B cell (primary cell): ENCODE data around the gene THEMIS2. TPM values are rescaled to one million over a fixed set of nuclear protein-coding genes. Genes with fewer than 3 reads are reported as not detected.

Experiments used
- ATAC-seq: fragments of 200-7000 bp; cut with Tn5 transposase; one replicate; pipeline ENCODE4 v1.10.0; 2021; ENCODE audit warnings: low read depth, mild to moderate bottlenecking, moderate number of reproducible peaks, moderate library complexity
- CTCF ChIA-PET: fragments of 350-600 bp; sonication (Branson Sonifier 250); formaldehyde crosslinking; loops from one replicate; lab custom pipeline; 2021; ENCODE audit warnings: antibody characterized with exemption, inconsistent platforms; lab: Charles Lee
- POLR2A ChIA-PET: fragments of 350-600 bp; sonication (Branson Sonifier 250); formaldehyde crosslinking; loops from one replicate; lab custom pipeline; 2021; ENCODE audit warnings: antibody characterized with exemption; lab: Charles Lee
- DNase-seq: peaks from one replicate; pipeline ENCODE4 v3.0.0; 2013
- H2AFZ ChIP-seq: 2 replicates; pipeline ENCODE4 v1.6.1; 2012; ENCODE audit warnings: mild to moderate bottlenecking, low read depth, low read length; ENCODE audit not compliant: insufficient read depth, poor library complexity, severe bottlenecking
- H3K27ac ChIP-seq, 2 donors: 1 replicate in 1 of 2; 2 replicates in 1 of 2; pipeline ENCODE4 v1.5.1; 2012 to 2013; ENCODE audit warnings: low read length in 2 of 2, mild to moderate bottlenecking in 2 of 2, moderate library complexity in 1 of 2
- H3K27me3 ChIP-seq, 4 experiments: fragments of 200-600 bp in 1 of 4; sonication (generic) in 1 of 4; replicated peaks in 1 of 4; 1 replicate in 2 of 4; 2 replicates in 2 of 4; pipeline versions ENCODE4 v1.6.1 to v1.7.0; 2013 to 2016; ENCODE audit warnings: low read length in 3 of 4, mild to moderate bottlenecking in 2 of 4, mixed read lengths in 1 of 4, moderate library complexity in 1 of 4; ENCODE audit not compliant: insufficient read depth in 4 of 4, control insufficient read depth in 3 of 4; ENCODE audit errors: control extremely low read depth in 1 of 4
- H3K36me3 ChIP-seq, 2 experiments: replicated peaks in 1 of 2; 1 replicate in 1 of 2; 2 replicates in 1 of 2; pipeline versions ENCODE4 v1.6.1 to v1.7.1; 2013; ENCODE audit warnings: low read length in 1 of 2; ENCODE audit not compliant: insufficient read depth in 2 of 2, control insufficient read depth in 1 of 2; ENCODE audit errors: control extremely low read depth in 1 of 2, extremely low read depth in 1 of 2
- H3K4me1 ChIP-seq, 2 donors: fragments of 200-600 bp in 1 of 2; sonication (generic) in 1 of 2; 1 replicate in 1 of 2; 2 replicates in 1 of 2; pipeline versions ENCODE4 v1.5.1 to v1.6.1; 2013 to 2017; ENCODE audit warnings: low read length in 2 of 2; ENCODE audit not compliant: control insufficient read depth in 2 of 2, insufficient read depth in 2 of 2
- H3K4me2 ChIP-seq: replicated peaks from 2 replicates; pipeline ENCODE3; 2012; ENCODE audit warnings: mild to moderate bottlenecking, low read depth, low read length; ENCODE audit not compliant: poor library complexity, severe bottlenecking
- H3K4me3 ChIP-seq, 5 experiments: fragments of 200-600 bp in 1 of 5; sonication (generic) in 1 of 5; 1 replicate in 3 of 5; 2 replicates in 2 of 5; pipeline versions ENCODE4 v1.5.1 to v1.7.0; 2011 to 2016; ENCODE audit warnings: low read length in 4 of 5, mild to moderate bottlenecking in 4 of 5, low read depth in 2 of 5, control low read depth in 1 of 5, moderate library complexity in 1 of 5; ENCODE audit not compliant: insufficient read depth in 1 of 5; ENCODE audit errors: control extremely low read depth in 1 of 5, extremely low read depth in 1 of 5
- H3K79me2 ChIP-seq: fragments of 200-600 bp; sonication (generic); one replicate; pipeline ENCODE4 v1.6.0; 2016; ENCODE audit warnings: low read length; ENCODE audit not compliant: control insufficient read depth, insufficient read depth
- H3K9ac ChIP-seq: fragments of 200-600 bp; sonication (generic); 2 replicates; pipeline ENCODE4 v1.6.1; 2017; ENCODE audit warnings: mild to moderate bottlenecking, low read length, moderate library complexity
- H3K9me3 ChIP-seq, 3 donors: one replicate each; pipeline versions ENCODE4 v1.6.1 to v1.7.1; 2013; ENCODE audit warnings: low read length in 2 of 3; ENCODE audit not compliant: control insufficient read depth in 2 of 3, insufficient read depth in 1 of 3; ENCODE audit errors: control extremely low read depth in 1 of 3
- H4K20me1 ChIP-seq: 2 replicates; pipeline ENCODE4 v1.6.0; 2012; ENCODE audit warnings: mild to moderate bottlenecking, low read length; ENCODE audit not compliant: insufficient read depth, control insufficient read depth, poor library complexity, severe bottlenecking
- H3K27ac Mint-ChIP-seq: one replicate; pipeline ENCODE4 v1.8.0; 2021; ENCODE audit warnings: mixed read lengths
- H3K27me3 Mint-ChIP-seq: one replicate; pipeline ENCODE4 v1.8.0; 2021; ENCODE audit warnings: mixed read lengths
- H3K4me1 Mint-ChIP-seq: one replicate; pipeline ENCODE4 v1.8.0; 2021; ENCODE audit warnings: mixed read lengths
- H3K4me3 Mint-ChIP-seq: one replicate; pipeline ENCODE4 v1.8.0; 2021; ENCODE audit warnings: mixed read lengths
- H3K9me3 Mint-ChIP-seq: one replicate; pipeline ENCODE4 v1.8.0; 2022; ENCODE audit warnings: mixed read lengths; ENCODE audit not compliant: insufficient read depth
- CTCF ChIP-seq: fragments of 200-600 bp; IDR thresholded peaks from one replicate; pipeline ENCODE4 v1.8.0; 2022; ENCODE audit warnings: antibody characterized with exemption, mild to moderate bottlenecking
- EZH2 ChIP-seq: IDR thresholded peaks from 2 replicates; pipeline ENCODE4 v1.6.1; 2012; ENCODE audit warnings: borderline replicate concordance, low read depth, mild to moderate bottlenecking, moderate library complexity, low read length; ENCODE audit not compliant: insufficient read depth, poor library complexity, severe bottlenecking
- WGBS: methylation state at CpG from one replicate; pipeline ENCODE4 v1.1.5; 2013; ENCODE audit warnings: missing lambda C conversion rate; ENCODE audit not compliant: insufficient coverage; 5-methylcytosine and 5-hydroxymethylcytosine counted together
- intact Hi-C: fragments of 100-400 bp; cut with micrococcal nuclease; formaldehyde crosslinking; loops from one replicate; pipeline ENCODE4 v1.10.0; 2022
- polyA plus RNA-seq: library from polyadenylated mRNA; depleted of rRNA; stranded (reverse); fragments of >200 nt; gene quantifications from 2 replicates; pipeline ENCODE4 v1.2.3, GENCODE V29; 2012
- total RNA-seq, 2 donors: library from RNA; stranded (reverse); fragments of 120-200 nt in 1 of 2; gene quantifications; 1 replicate in 1 of 2; 2 replicates in 1 of 2; pipeline versions ENCODE4 v1.2.3 to v1.2.4, GENCODE V29; 2013 to 2022

The THEMIS2 gene
- total and polyA plus RNA-seq, 2 donors (not counting 1 experiment from before 2014, with no cell fraction given), result 72.0 to 230 TPM

GRCh38 chr1:27833470-27833869 is 38.9 kb upstream of the THEMIS2 start:
- 100% methylated on average over 1 of the region's 3 CpGs for WGBS
- peaks cover 84% of the 10 kb centered on the region for H3K79me2 ChIP-seq
- no peaks in the 10 kb centered on the region for H3K27me3 ChIP-seq
- peaks cover 23% of the 10 kb centered on the region for H3K4me1 Mint-ChIP-seq
- CTCF ChIA-PET, result interaction anchor here (1.4 kb wide), 1 partner anchor 171 kb away, joined by 3 read pairs; no protein-coding TSS in a partner anchor
- no peak overlapping the region for H3K4me2 ChIP-seq
- peaks cover 0 to 29% of the 10 kb centered on the region in 2 experiments for H3K36me3 ChIP-seq
- no peak overlapping the region for H3K4me3 ChIP-seq
- H3K9ac ChIP-seq, result no peak overlapping the region
- H3K4me1 ChIP-seq, result peaks cover 12 to 17% of the 10 kb centered on the region in 2 donors
- intact Hi-C loops, result loop anchor here (10.0 kb wide), 1 partner anchor 401 kb away; the partner anchor contains the start of genes ATP5IF1 and DNAJC8
- no peak overlapping the region for H2AFZ ChIP-seq
- no peak overlapping the region for H3K27ac ChIP-seq
- POLR2A ChIA-PET, result interaction anchor here (1.0 kb wide), 1 partner anchor 8 kb away, joined by 3 read pairs; no protein-coding TSS in a partner anchor
- no peak overlapping the region for H3K4me3 Mint-ChIP-seq
- no peak for DNase-seq
- H3K9me3 Mint-ChIP-seq, result no peaks in the 10 kb centered on the region
- H3K27ac Mint-ChIP-seq, result no peak overlapping the region
- TF ChIP-seq CTCF (no peak), EZH2 (no peak)
- no peaks in the 10 kb centered on the region for H3K9me3 ChIP-seq
- H4K20me1 ChIP-seq, result peaks cover 4% of the 10 kb centered on the region
- H3K27me3 Mint-ChIP-seq, result no peaks in the 10 kb centered on the region
- ATAC-seq, result no peak

GRCh38 chr1:27835046-27835445 is 37.3 kb upstream of the THEMIS2 start:
- no peak overlapping the region for H3K27ac Mint-ChIP-seq
- Histone ChIP-seq H3K9me3 (no peaks in the 10 kb centered on the region), H3K36me3 (peaks cover 4 to 45% of the 10 kb centered on the region in 2 experiments), H3K27ac (no peak overlapping the region), H2AFZ (no peak overlapping the region), H3K27me3 (no peaks in the 10 kb centered on the region), H4K20me1 (peaks cover 10% of the 10 kb centered on the region), H3K79me2 (peaks cover 89% of the 10 kb centered on the region), H3K4me2 (no peak overlapping the region), H3K4me3 (no peak overlapping the region), H3K9ac (no peak overlapping the region), H3K4me1 (peaks cover 12 to 14% of the 10 kb centered on the region in 2 donors)
- no peak for TF ChIP-seq EZH2
- no peak for TF ChIP-seq CTCF
- ChIA-PET POLR2A (no interaction called here), CTCF (no interaction called here)
- intact Hi-C loops, result loop anchor here (10.0 kb wide), 1 partner anchor 400 kb away; the partner anchor contains the start of genes ATP5IF1 and DNAJC8
- no peak overlapping the region for H3K4me3 Mint-ChIP-seq
- H3K27me3 Mint-ChIP-seq, result no peaks in the 10 kb centered on the region
- no peak for ATAC-seq
- H3K4me1 Mint-ChIP-seq, result peaks cover 20% of the 10 kb centered on the region
- H3K9me3 Mint-ChIP-seq, result no peaks in the 10 kb centered on the region
- DNase-seq, result no peak
